ENCODE data around the gene TMOD2. TPM values are rescaled to one million over a fixed set of nuclear protein-coding genes. Genes with fewer than 3 reads are reported as not detected.

TMOD2 gene
- total RNA-seq, 4 donors from 2014 or later: 41.6 to 113 (median 54.7) TPM

- H3K27ac ChIP-seq: no peak overlapping the region
- 79 to 82% methylated on average over 2 of the region's 2 CpGs for WGBS, 2 donors
- H3K9me3 ChIP-seq: no peaks in the 10 kb centered on the region
- peaks cover 0 to 81% (median 6%) of the 10 kb centered on the region in 3 donors for H3K36me3 ChIP-seq
- H3K27me3 ChIP-seq: no peaks in the 10 kb centered on the region
- no peak overlapping the region for H3K4me3 ChIP-seq
- no peak for DNase-seq (ENCODE audit: low spot score in 2 of 2)
- TF ChIP-seq CTCF (IDR thresholded peaks at IDR 0.05): no peak
- H3K4me1 ChIP-seq: no peaks in the 10 kb centered on the region
Measured at GRCh38 chr15:51812598-51812997, 61.2 kb downstream of the TMOD2 start.

- TF ChIP-seq EP300 (IDR thresholded peaks at IDR 0.05) (no peak), POLR2A (IDR thresholded peaks at IDR 0.05) (no peak), CTCF (IDR thresholded peaks at IDR 0.05) (no peak)
- H3K36me3 ChIP-seq: peaks cover 0 to 86% (median 6%) of the 10 kb centered on the region in 3 donors
- H3K27ac ChIP-seq: no peak overlapping the region
- DNase-seq (ENCODE audit: low spot score in 2 of 2): no peak
- WGBS, 2 donors: 89 to 93% methylated on average over 3 of the region's 3 CpGs
- no peak overlapping the region for H3K4me3 ChIP-seq
- no peaks in the 10 kb centered on the region for H3K27me3 ChIP-seq
- no peaks in the 10 kb centered on the region for H3K4me1 ChIP-seq
- peaks cover 0 to 1% (median 0%) of the 10 kb centered on the region in 4 donors for H3K9me3 ChIP-seq
Measured at GRCh38 chr15:51814606-51815005, 63.2 kb downstream of the TMOD2 start.

- H3K9me3 ChIP-seq: peaks cover 0 to 13% (median 4%) of the 10 kb centered on the region in 4 donors
Measured at GRCh38 chr15:51816611-51817010, 65.2 kb downstream of the TMOD2 start.

GRCh38 chr15:51818150-51818549 lies 66.8 kb downstream of the TMOD2 start:
- 67 to 79% methylated on average over 3 of the region's 3 CpGs for WGBS, 2 donors
- H3K27ac ChIP-seq: no peak overlapping the region
- H3K9me3 ChIP-seq: peaks cover 0 to 14% (median 4%) of the 10 kb centered on the region in 4 donors
- DNase-seq (ENCODE audit: low spot score in 2 of 2): no peak
- no peaks in the 10 kb centered on the region for H3K4me1 ChIP-seq
- TF ChIP-seq EP300 (IDR thresholded peaks at IDR 0.05): no peak
- H3K4me3 ChIP-seq: no peak overlapping the region
- H3K27me3 ChIP-seq: no peaks in the 10 kb centered on the region
- peaks cover 0 to 54% (median 6%) of the 10 kb centered on the region in 3 donors for H3K36me3 ChIP-seq

More at GRCh38 chr15:51816611-51817010, 65.2 kb downstream of the TMOD2 start:
- Histone ChIP-seq H3K4me1 (no peaks in the 10 kb centered on the region), H3K27me3 (no peaks in the 10 kb centered on the region), H3K36me3 (peaks cover 0 to 68% (median 6%) of the 10 kb centered on the region in 3 donors), H3K4me3 (no peak overlapping the region), H3K27ac (no peak overlapping the region)
- DNase-seq (ENCODE audit: low spot score in 2 of 2): no peak
- no peak for TF ChIP-seq EP300 (IDR thresholded peaks at IDR 0.05)
- TF ChIP-seq CTCF (IDR thresholded peaks at IDR 0.05): no peak
- TF ChIP-seq POLR2A (IDR thresholded peaks at IDR 0.05): no peak

GRCh38 chr15:51825698-51826097 lies 74.3 kb downstream of the TMOD2 start:
- DNase-seq (ENCODE audit: low spot score in 2 of 2): no peak
- H3K27me3 ChIP-seq: no peaks in the 10 kb centered on the region
- peaks cover 0 to 7% (median 1%) of the 10 kb centered on the region in 4 donors for H3K4me1 ChIP-seq
- TF ChIP-seq POLR2A (IDR thresholded peaks at IDR 0.05) (no peak), CTCF (IDR thresholded peaks at IDR 0.05) (no peak), EP300 (IDR thresholded peaks at IDR 0.05) (no peak)
- H3K27ac ChIP-seq: no peak overlapping the region
- H3K4me3 ChIP-seq: no peak overlapping the region
- H3K9me3 ChIP-seq: peaks cover 0 to 10% (median 3%) of the 10 kb centered on the region in 4 donors
- no peaks in the 10 kb centered on the region for H3K36me3 ChIP-seq
- WGBS, 2 donors: 54 to 56% methylated on average over 3 of the region's 3 CpGs
